ENCODE results near the gene G3BP1. TPM values are rescaled to one million over a fixed set of nuclear protein-coding genes. Genes with fewer than 3 reads are reported as not detected.

Gene G3BP1
- total and polyA plus RNA-seq, 2 donors (not counting 1 experiment from before 2014, with no cell fraction given), result 68.2 to 132 TPM

- no peak overlapping the region for H3K9ac ChIP-seq (ENCODE audit: insufficient read depth, low read length)
- H3K4me1 ChIP-seq (ENCODE audit: control insufficient read depth, extremely low read depth, insufficient read depth, low read length), result peaks cover 32% of the 10 kb centered on the region
- no peak for DNase-seq (ENCODE audit: low read depth in 2 of 2)
- H3K27ac ChIP-seq (ENCODE audit: insufficient read depth, low read length), result no peak overlapping the region
- H3K79me2 ChIP-seq (ENCODE audit: control insufficient read depth, insufficient read depth, low read length), result no peaks in the 10 kb centered on the region
- H4K20me1 ChIP-seq (ENCODE audit: control insufficient read depth, extremely low read depth, insufficient read depth, low read length), result no peaks in the 10 kb centered on the region
- H3K9me3 ChIP-seq (ENCODE audit: control insufficient read depth, insufficient read depth, low read depth, low read length), result no peaks in the 10 kb centered on the region
- no peaks in the 10 kb centered on the region for H3K36me3 ChIP-seq (ENCODE audit: control insufficient read depth, insufficient read depth, low read length)
- H3K4me2 ChIP-seq (ENCODE audit: extremely low read depth, insufficient read depth, low read length), result no peak overlapping the region
- no peak overlapping the region for H2AFZ ChIP-seq (ENCODE audit: low read length)
- H3K4me3 ChIP-seq (replicated peaks in 1 of 4; ENCODE audit: control extremely low read depth in 1 of 4, insufficient read depth in 1 of 4, low read depth in 3 of 4, low read length in 4 of 4), result no peak overlapping the region
- peak in 1 of 2 donors; percentile 19 for TF ChIP-seq CTCF (conservative IDR thresholded peaks at IDR 0.05 in 1 of 2, IDR thresholded peaks at IDR 0.05 in 1 of 2; ENCODE audit: low read depth in 1 of 2, low read length in 2 of 2)
- TF ChIP-seq EZH2 (IDR thresholded peaks at IDR 0.05; ENCODE audit: low read length, missing control alignments), result no peak
- H3K27me3 ChIP-seq (ENCODE audit: control insufficient read depth, insufficient read depth, low read length), result no peaks in the 10 kb centered on the region
These were observed 28.2 kb upstream of the G3BP1 start for GRCh38 chr5:151743530-151743929.

- Histone ChIP-seq H2AFZ (ENCODE audit: low read length) (no peak overlapping the region), H3K4me2 (ENCODE audit: extremely low read depth, insufficient read depth, low read length) (peak overlapping the region; percentile 27), H3K27ac (ENCODE audit: insufficient read depth, low read length) (peak overlapping the region; percentile 76), H3K9me3 (ENCODE audit: control insufficient read depth, insufficient read depth, low read depth, low read length) (no peaks in the 10 kb centered on the region), H3K79me2 (ENCODE audit: control insufficient read depth, insufficient read depth, low read length) (no peaks in the 10 kb centered on the region), H3K4me1 (ENCODE audit: control insufficient read depth, extremely low read depth, insufficient read depth, low read length) (peaks cover 25% of the 10 kb centered on the region), H3K36me3 (ENCODE audit: control insufficient read depth, insufficient read depth, low read length) (no peaks in the 10 kb centered on the region), H3K9ac (ENCODE audit: insufficient read depth, low read length) (no peak overlapping the region), H3K4me3 (replicated peaks in 1 of 4; ENCODE audit: control extremely low read depth in 1 of 4, insufficient read depth in 1 of 4, low read depth in 3 of 4, low read length in 4 of 4) (no peak overlapping the region), H4K20me1 (ENCODE audit: control insufficient read depth, extremely low read depth, insufficient read depth, low read length) (no peaks in the 10 kb centered on the region), H3K27me3 (ENCODE audit: control insufficient read depth, insufficient read depth, low read length) (no peaks in the 10 kb centered on the region)
- no peak for TF ChIP-seq EZH2 (IDR thresholded peaks at IDR 0.05; ENCODE audit: low read length, missing control alignments)
- TF ChIP-seq CTCF (conservative IDR thresholded peaks at IDR 0.05 in 1 of 2, IDR thresholded peaks at IDR 0.05 in 1 of 2; ENCODE audit: low read depth in 1 of 2, low read length in 2 of 2), result no peak
- peak; percentile 77 to 90 for DNase-seq (ENCODE audit: low read depth in 2 of 2)
These were observed 26.6 kb upstream of the G3BP1 start for GRCh38 chr5:151745071-151745705.

GRCh38 chr5:151750121-151750520 lies 21.6 kb upstream of the G3BP1 start:
- Histone ChIP-seq H4K20me1 (ENCODE audit: control insufficient read depth, extremely low read depth, insufficient read depth, low read length) (no peaks in the 10 kb centered on the region), H3K79me2 (ENCODE audit: control insufficient read depth, insufficient read depth, low read length) (peaks cover 6% of the 10 kb centered on the region), H3K4me2 (ENCODE audit: extremely low read depth, insufficient read depth, low read length) (no peak overlapping the region), H3K27ac (ENCODE audit: insufficient read depth, low read length) (no peak overlapping the region), H3K27me3 (ENCODE audit: control insufficient read depth, insufficient read depth, low read length) (no peaks in the 10 kb centered on the region), H3K9me3 (ENCODE audit: control insufficient read depth, insufficient read depth, low read depth, low read length) (no peaks in the 10 kb centered on the region), H2AFZ (ENCODE audit: low read length) (no peak overlapping the region), H3K4me1 (ENCODE audit: control insufficient read depth, extremely low read depth, insufficient read depth, low read length) (peaks cover 6% of the 10 kb centered on the region), H3K36me3 (ENCODE audit: control insufficient read depth, insufficient read depth, low read length) (peaks cover 1% of the 10 kb centered on the region), H3K9ac (ENCODE audit: insufficient read depth, low read length) (no peak overlapping the region), H3K4me3 (replicated peaks in 1 of 4; ENCODE audit: control extremely low read depth in 1 of 4, insufficient read depth in 1 of 4, low read depth in 3 of 4, low read length in 4 of 4) (no peak overlapping the region)
- no peak for DNase-seq (ENCODE audit: low read depth in 2 of 2)
- TF ChIP-seq CTCF (conservative IDR thresholded peaks at IDR 0.05 in 1 of 2, IDR thresholded peaks at IDR 0.05 in 1 of 2; ENCODE audit: low read depth in 1 of 2, low read length in 2 of 2) (no peak), EZH2 (IDR thresholded peaks at IDR 0.05; ENCODE audit: low read length, missing control alignments) (no peak)
